Endothelial cell of umbilical vein (primary cell): ENCODE results near the gene CAP2. TPM values are rescaled to one million over a fixed set of nuclear protein-coding genes. Genes with fewer than 3 reads are reported as not detected.
A peak's percentile ranks its signal among the peaks of the same experiment; 100 is the strongest.

Experiments
- BruUV-seq: library from RNA; stranded (reverse); fragments of 400-500 nt; replicated peaks from 2 replicates; lab custom pipeline; 2021; lab: Mats Ljungman, UMichigan
- CTCF ChIA-PET: fragments of 300-600, 350-600 bp; sonication (Branson Sonifier 250); formaldehyde crosslinking; loops from one replicate; lab custom pipeline; 2021; ENCODE audit warnings: antibody characterized with exemption, inconsistent platforms; lab: Charles Lee
- POLR2A ChIA-PET: fragments of 300-600, 350-600 bp; sonication (Branson Sonifier 250); formaldehyde crosslinking; loops from one replicate; lab custom pipeline; 2021; ENCODE audit warnings: antibody characterized with exemption, inconsistent platforms; lab: Charles Lee
- DNase-seq: peaks from one replicate; pipeline ENCODE4 v3.0.0-alpha.2; 2011; ENCODE audit warnings: low read depth, low spot score
- FAIRE-seq: peaks from 2 replicates; lab custom pipeline; 2011; peaks lifted over from hg19 to GRCh38; lab: Jason Lieb, UNC
- H2AFZ ChIP-seq: 2 replicates; pipeline ENCODE4 v1.6.0; 2012; ENCODE audit warnings: low read depth, low read length, control low read depth, inconsistent platforms
- H3K27ac ChIP-seq: 2 replicates; pipeline ENCODE4 v1.5.1; 2011; ENCODE audit warnings: low read depth, mild to moderate bottlenecking, control low read depth, low read length, moderate library complexity; ENCODE audit not compliant: insufficient read depth
- H3K27me3 ChIP-seq, 2 experiments: 2 replicates each; pipeline versions ENCODE4 v1.6.0 to v1.6.1; 2011; ENCODE audit warnings: low read length in 2 of 2, mixed read lengths in 1 of 2; ENCODE audit not compliant: control insufficient read depth in 2 of 2, insufficient read depth in 2 of 2
- H3K36me3 ChIP-seq, 2 experiments: 2 replicates in 1 of 2; 3 replicates in 1 of 2; pipeline ENCODE4 v1.5.1; 2011; ENCODE audit warnings: low read length in 2 of 2, mild to moderate bottlenecking in 1 of 2, moderate library complexity in 1 of 2; ENCODE audit not compliant: control insufficient read depth in 2 of 2, insufficient read depth in 2 of 2; ENCODE audit errors: extremely low read depth in 1 of 2
- H3K4me1 ChIP-seq: 3 replicates; pipeline ENCODE4 v1.5.1; 2011; ENCODE audit warnings: mild to moderate bottlenecking, low read length; ENCODE audit not compliant: control insufficient read depth, insufficient read depth; ENCODE audit errors: extremely low read depth
- H3K4me2 ChIP-seq: 2 replicates; pipeline ENCODE4 v1.6.1; 2011; ENCODE audit warnings: low read length, control low read depth, mixed read lengths; ENCODE audit not compliant: insufficient read depth
- H3K4me3 ChIP-seq, 3 experiments: fragments of 200-600 bp in 1 of 3; sonication (generic), shearing (Covaris generic) in 1 of 3; replicated peaks in 1 of 3; 2 replicates each; pipeline ENCODE4 v1.5.1; 2011 to 2016; ENCODE audit warnings: control low read depth in 3 of 3, low read length in 3 of 3, mild to moderate bottlenecking in 2 of 3, inconsistent platforms in 1 of 3, low read depth in 1 of 3, moderate library complexity in 1 of 3; ENCODE audit not compliant: insufficient read depth in 1 of 3
- H3K79me2 ChIP-seq: 2 replicates; pipeline ENCODE4 v1.6.0; 2012; ENCODE audit warnings: low read length, inconsistent platforms; ENCODE audit not compliant: control insufficient read depth, insufficient read depth
- H3K9ac ChIP-seq: replicated peaks from 2 replicates; pipeline ENCODE3; 2011; ENCODE audit warnings: low read length, control low read depth; ENCODE audit not compliant: insufficient read depth; ENCODE audit errors: extremely low read depth
- H3K9me1 ChIP-seq: replicated peaks from 3 replicates; pipeline ENCODE4 v1.6.0; 2011; ENCODE audit warnings: mild to moderate bottlenecking, low read length; ENCODE audit not compliant: control insufficient read depth, insufficient read depth; ENCODE audit errors: extremely low read depth
- H3K9me3 ChIP-seq: replicated peaks from 2 replicates; pipeline ENCODE4 v1.5.1; 2012; ENCODE audit warnings: low read length, inconsistent platforms; ENCODE audit not compliant: control insufficient read depth, insufficient read depth
- H4K20me1 ChIP-seq: replicated peaks from 2 replicates; pipeline ENCODE3; 2011; ENCODE audit warnings: mild to moderate bottlenecking, low read length; ENCODE audit not compliant: control insufficient read depth, insufficient read depth; ENCODE audit errors: extremely low read depth
- CTCF ChIP-seq, 2 donors: IDR thresholded peaks; 1 replicate in 1 of 2; 2 replicates in 1 of 2; pipeline ENCODE4 v1.5.1; 2011; ENCODE audit warnings: low read length in 2 of 2, mild to moderate bottlenecking in 2 of 2, moderate library complexity in 2 of 2, control low read depth in 1 of 2, inconsistent platforms in 1 of 2, low read depth in 1 of 2; ENCODE audit not compliant: insufficient read depth in 1 of 2; ENCODE audit errors: extremely low read depth in 1 of 2
- EZH2 ChIP-seq: IDR thresholded peaks from 2 replicates; pipeline ENCODE4 v1.6.1; 2012; ENCODE audit warnings: borderline replicate concordance, low read depth, mild to moderate bottlenecking, moderate library complexity, low read length, inconsistent platforms; ENCODE audit not compliant: severe bottlenecking
- FOS ChIP-seq: IDR thresholded peaks from 2 replicates; pipeline ENCODE4 v1.6.1; 2011; ENCODE audit warnings: mild to moderate bottlenecking, low read length, moderate library complexity, borderline replicate concordance; ENCODE audit not compliant: insufficient read depth
- GATA2 ChIP-seq: IDR thresholded peaks from 2 replicates; pipeline ENCODE4 v1.7.0; 2011; ENCODE audit warnings: low read depth, mild to moderate bottlenecking, moderate library complexity, mixed read lengths, low read length; ENCODE audit not compliant: insufficient read length, insufficient read depth
- JUN ChIP-seq: IDR thresholded peaks from 2 replicates; pipeline ENCODE4 v1.6.1; 2011; ENCODE audit warnings: borderline replicate concordance, low read depth; ENCODE audit not compliant: insufficient read length, insufficient read depth
- MAX ChIP-seq: IDR thresholded peaks from 2 replicates; pipeline ENCODE4 v1.6.1; 2011; ENCODE audit not compliant: insufficient read depth, insufficient read length
- MYC ChIP-seq: IDR thresholded peaks from one replicate; pipeline ENCODE4 v1.6.1; 2011; ENCODE audit warnings: mild to moderate bottlenecking, low read depth, low read length
- POLR2A ChIP-seq: IDR thresholded peaks from 2 replicates; pipeline ENCODE4 v1.6.1; 2012; ENCODE audit warnings: low read depth, mild to moderate bottlenecking, control low read depth, low read length
- POLR2AphosphoS5 ChIP-seq: IDR thresholded peaks from 2 replicates; pipeline ENCODE4 v1.6.1; 2012; ENCODE audit warnings: low read depth, mild to moderate bottlenecking, control low read depth, low read length, moderate library complexity; ENCODE audit not compliant: insufficient read depth
- dilution Hi-C: fragments of 300-500 bp; cut with MboI; formaldehyde crosslinking; loops from one replicate; pipeline ENCODE4 v1.15.0; 2019; ENCODE audit warnings: low sequenced_read_pairs; ENCODE audit not compliant: extremely low pct_ligation_motif_present
- intact Hi-C: fragments of 100-400 bp; cut with micrococcal nuclease; formaldehyde crosslinking; loops from one replicate; pipeline ENCODE4 v1.10.0; 2022
- polyA plus RNA-seq, 4 experiments: library from polyadenylated mRNA; depleted of rRNA in 3 of 4; stranded (reverse) in 3 of 4; unstranded in 1 of 4; fragments of >200 nt; gene quantifications; 2 replicates each; pipeline versions ENCODE4 v1.2.1 to v1.2.3, GENCODE V29; 2011 to 2012; ENCODE audit warnings: missing spikeins in 1 of 4
- total RNA-seq: library from RNA; stranded (reverse); gene quantifications from 2 replicates; pipeline ENCODE4 v1.2.3, GENCODE V29; 2021

CAP2 gene
- total and polyA plus RNA-seq, 2 donors (not counting 3 experiments of a cell fraction or from before 2014, with no cell fraction given): 12.2 to 21.3 TPM

GRCh38 chr6:17493286-17493685 lies 99.9 kb downstream of the CAP2 start:
- Histone ChIP-seq H3K27me3 (no peaks in the 10 kb centered on the region), H3K9ac (peak overlapping the region; percentile 38), H4K20me1 (no peaks in the 10 kb centered on the region), H3K4me1 (peaks cover 76% of the 10 kb centered on the region), H3K27ac (peak overlapping the region; percentile 94), H3K4me2 (peak overlapping the region; percentile 16), H2AFZ (peak overlapping the region; percentile 5), H3K79me2 (no peaks in the 10 kb centered on the region), H3K36me3 (no peaks in the 10 kb centered on the region), H3K9me3 (no peaks in the 10 kb centered on the region), H3K4me3 (no peak overlapping the region), H3K9me1 (no peaks in the 10 kb centered on the region)
- DNase-seq (peak; percentile 89), FAIRE-seq (peak; percentile 83)
- no TSS peak for BruUV-seq
- intact Hi-C loops: loop anchor here (2.0 to 10.0 kb wide), 3 partner anchors 212 to 1278 kb away; partner anchors contain the start of gene RBM24
- ChIA-PET POLR2A (no interaction called here), CTCF (interaction anchor here (0.7 to 4.7 kb wide), 3 partner anchors 12 to 91 kb away, joined by 3 to 27 read pairs (median 9); no protein-coding TSS in a partner anchor)
- TF ChIP-seq POLR2A (no peak), FOS (peak; percentile 79)
- dilution Hi-C loops: no loop called here

GRCh38 chr6:17494177-17494576 lies 100.8 kb downstream of the CAP2 start:
- H3K27me3 ChIP-seq: no peaks in the 10 kb centered on the region
- H3K9me3 ChIP-seq: no peaks in the 10 kb centered on the region
- ChIA-PET CTCF (interaction anchor here (1.5 to 4.7 kb wide), 2 partner anchors 11 to 90 kb away, joined by 9 to 27 read pairs; no protein-coding TSS in a partner anchor), POLR2A (no interaction called here)
- H3K4me3 ChIP-seq: no peak overlapping the region
- peaks cover 77% of the 10 kb centered on the region for H3K4me1 ChIP-seq
- no peaks in the 10 kb centered on the region for H3K36me3 ChIP-seq
- no peak overlapping the region for H3K4me2 ChIP-seq
- FAIRE-seq (no peak), DNase-seq (no peak)
- H3K79me2 ChIP-seq: no peaks in the 10 kb centered on the region
- H3K9me1 ChIP-seq: no peaks in the 10 kb centered on the region
- intact Hi-C loops (loop anchor here (5.0 to 10.0 kb wide), 2 partner anchors 438 to 1279 kb away; no protein-coding TSS in a partner anchor), dilution Hi-C loops (no loop called here)
- no peak overlapping the region for H3K9ac ChIP-seq
- no peak overlapping the region for H2AFZ ChIP-seq
- TF ChIP-seq MYC (no peak), POLR2AphosphoS5 (no peak), FOS (no peak), MAX (no peak), JUN (no peak), CTCF (IDR thresholded peaks at IDR 0.05; ENCODE audit: extremely low read depth in 1 of 2, insufficient read depth in 1 of 2, low read depth in 1 of 2, low read length in 2 of 2) (no peak), EZH2 (no peak), POLR2A (no peak), GATA2 (no peak)
- BruUV-seq: no TSS peak
- H3K27ac ChIP-seq: peak overlapping the region; percentile 94
- H4K20me1 ChIP-seq: no peaks in the 10 kb centered on the region
